NCI-H2227 (cell line): ENCODE measurements around the gene ATP2A2.
A peak's percentile ranks its signal among the peaks of the same experiment; 100 is the strongest.

ENCODE experiments used
- DNase-seq: peaks from one replicate; lab custom pipeline; 2025; ENCODE audit not compliant: unreplicated experiment; lab: John Stamatoyannopoulos, UW

Gene ATP2A2

GRCh38 chr12:110258466-110258865 is 22.6 kb upstream of the ATP2A2 start:
- no peak for DNase-seq

- no peak for DNase-seq
Observed at GRCh38 chr12:110262442-110263388, 18.3 kb upstream of the ATP2A2 start.

- peak; percentile 81 for DNase-seq
Observed at GRCh38 chr12:110266381-110266960, 14.6 kb upstream of the ATP2A2 start.

GRCh38 chr12:110266980-110267620 is 13.9 kb upstream of the ATP2A2 start:
- DNase-seq: peak; percentile 80

GRCh38 chr12:110269622-110270124 is 11.4 kb upstream of the ATP2A2 start:
- no peak for DNase-seq

- DNase-seq: peak; percentile 69
Observed at GRCh38 chr12:110270125-110270962, 10.7 kb upstream of the ATP2A2 start.

- DNase-seq: no peak
Observed at GRCh38 chr12:110271015-110271414, 10.0 kb upstream of the ATP2A2 start.

GRCh38 chr12:110277530-110278254 is 3.4 kb upstream of the ATP2A2 start:
- DNase-seq: no peak

GRCh38 chr12:110278255-110278536 is 2.9 kb upstream of the ATP2A2 start:
- DNase-seq: no peak

GRCh38 chr12:110279566-110280375 is 1.3 kb upstream of the ATP2A2 start:
- peak; percentile 65 for DNase-seq

- DNase-seq: peak; percentile 84
Observed at GRCh38 chr12:110280392-110280778, 662 bp upstream of the ATP2A2 start.

- DNase-seq: peak; percentile 75
Observed at GRCh38 chr12:110281549-110282299, 677 bp downstream of the ATP2A2 start.

- DNase-seq: no peak
Observed at GRCh38 chr12:110282300-110282860, 1.3 kb downstream of the ATP2A2 start.

- DNase-seq: no peak
Observed at GRCh38 chr12:110282956-110283817, 2.1 kb downstream of the ATP2A2 start.

GRCh38 chr12:110284597-110284996 is 3.5 kb downstream of the ATP2A2 start:
- DNase-seq: no peak

- no peak for DNase-seq
Observed at GRCh38 chr12:110286623-110287022, 5.6 kb downstream of the ATP2A2 start.

- DNase-seq: no peak
Observed at GRCh38 chr12:110287986-110288385, 6.9 kb downstream of the ATP2A2 start.
